Smooth muscle cell (in vitro differentiated cells): ENCODE measurements around the gene NDUFB5. TPM values are rescaled to one million over a fixed set of nuclear protein-coding genes. Genes with fewer than 3 reads are reported as not detected.

Source experiments
- DNase-seq: peaks from one replicate; lab custom pipeline; 2025; ENCODE audit not compliant: unreplicated experiment; lab: John Stamatoyannopoulos, UW
- H2AFZ ChIP-seq: fragments of 200-600 bp; sonication (generic); 2 replicates; pipeline ENCODE4 v1.6.0; 2016; ENCODE audit warnings: antibody characterized with exemption, low read depth, mild to moderate bottlenecking
- H3F3A ChIP-seq: fragments of 200-600 bp; sonication (generic); 2 replicates; pipeline ENCODE4 v1.6.0; 2017; ENCODE audit warnings: antibody characterized with exemption, low read depth
- H3K27ac ChIP-seq: fragments of 200-600 bp; sonication (generic); 2 replicates; pipeline ENCODE4 v1.5.1; 2016; ENCODE audit warnings: low read depth, mild to moderate bottlenecking
- H3K27me3 ChIP-seq: fragments of 200-600 bp; sonication (generic); 2 replicates; pipeline ENCODE4 v1.6.1; 2016; ENCODE audit warnings: low read depth, mild to moderate bottlenecking
- H3K36me3 ChIP-seq: fragments of 200-600 bp; sonication (generic); 2 replicates; pipeline ENCODE4 v1.5.1; 2016; ENCODE audit warnings: low read depth
- H3K4me1 ChIP-seq: fragments of 200-600 bp; sonication (generic); 2 replicates; pipeline ENCODE4 v1.5.1; 2016; ENCODE audit warnings: low read depth
- H3K4me2 ChIP-seq: fragments of 200-600 bp; sonication (generic); 2 replicates; pipeline ENCODE4 v1.6.0; 2016; ENCODE audit warnings: mild to moderate bottlenecking
- H3K4me3 ChIP-seq: fragments of 200-600 bp; sonication (generic); 2 replicates; pipeline ENCODE4 v1.5.1; 2016; ENCODE audit warnings: mild to moderate bottlenecking
- H3K79me2 ChIP-seq: fragments of 200-600 bp; sonication (generic); 2 replicates; pipeline ENCODE4 v1.6.0; 2016; ENCODE audit warnings: low read depth, mild to moderate bottlenecking
- H3K9ac ChIP-seq: fragments of 200-600 bp; sonication (generic); 2 replicates; pipeline ENCODE4 v1.6.0; 2016; ENCODE audit warnings: low read depth
- H3K9me3 ChIP-seq: fragments of 200-600 bp; sonication (generic); replicated peaks from 2 replicates; pipeline ENCODE4 v1.5.1; 2016; ENCODE audit warnings: low read depth
- H4K20me1 ChIP-seq: fragments of 200-600 bp; sonication (generic); 2 replicates; pipeline ENCODE4 v1.6.0; 2016; ENCODE audit warnings: low read depth
- WGBS: methylation state at CpG from one replicate; pipeline ENCODE4 v1.1.7; 2016; ENCODE audit warnings: low lambda C conversion rate; 5-methylcytosine and 5-hydroxymethylcytosine counted together
- polyA plus RNA-seq: library from polyadenylated mRNA; unstranded; fragments of >200 nt; fragmentation: Nextera tagmentation; extraction: Ambion mirVana; gene quantifications from 2 replicates; pipeline ENCODE4 v1.2.1, GENCODE V29; 2016
- total RNA-seq: library from RNA; depleted of rRNA; stranded (reverse); fragments of >200 nt; gene quantifications from 2 replicates; pipeline ENCODE4 v1.2.3, GENCODE V29; 2014
- TF ChIP-seq, protein P1 (sequence below): fragments of 200-600 bp; sonication (generic); IDR thresholded peaks from 2 replicates; pipeline ENCODE4 v1.5.1; 2017; ENCODE audit warnings: borderline replicate concordance, mild to moderate bottlenecking, antibody characterized with exemption; ENCODE audit not compliant: insufficient read depth, poor library complexity, severe bottlenecking

NDUFB5 gene
- total and polyA plus RNA-seq, 2 experiments from 2014 or later = 115 to 171 TPM

DNA sequence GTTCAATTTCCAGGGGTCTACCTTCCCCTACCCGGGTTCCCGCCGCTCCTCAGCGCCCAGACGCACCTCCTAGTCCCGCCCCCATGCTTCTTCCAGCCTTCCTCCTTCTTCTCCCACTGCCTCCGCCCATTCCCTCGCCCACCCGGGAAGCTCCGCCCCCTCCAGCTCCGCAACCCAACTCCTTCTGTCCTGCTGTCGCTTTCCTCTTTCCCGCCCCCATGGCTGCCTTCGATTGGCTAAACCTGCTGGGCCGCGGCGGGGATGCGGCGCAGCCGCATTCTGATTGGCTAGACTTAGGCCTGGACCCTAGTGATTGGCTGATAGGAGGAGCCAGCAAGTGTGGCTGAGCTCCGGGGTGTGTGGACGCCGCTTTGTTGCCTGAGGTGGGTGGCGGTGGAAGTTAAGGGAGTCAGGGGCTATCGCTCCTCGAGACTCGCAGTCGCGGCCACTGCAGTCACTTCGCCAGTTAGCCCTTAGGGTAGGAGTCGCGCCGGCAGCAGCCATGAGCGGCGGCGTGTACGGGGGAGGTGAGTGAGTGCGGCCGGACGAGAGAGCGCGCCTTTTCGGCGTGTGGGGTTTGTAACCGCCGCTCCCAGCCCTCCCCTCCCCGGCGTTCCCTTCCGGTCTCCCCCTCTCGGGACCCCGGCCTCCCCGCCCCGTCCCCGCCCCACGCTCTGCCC lies 41.9 kb upstream of the NDUFB5 start, which contains the start of gene ACTL6A:
ACTL6A (plus strand) TSS at position 336 of the 680 bp plus-strand sequence; CDS start at position 503, 167 bp downstream.
- Histone ChIP-seq H3K27ac (peak within 1 kb of the TSS; percentile 52), H3K4me1 (peaks cover 7% of the 10 kb centered on the region), H3K9me3 (no peaks in the 10 kb centered on the region), H3F3A (no peaks in the 10 kb centered on the region), H3K79me2 (peaks cover 38% of the 10 kb centered on the region), H3K36me3 (no peaks in the 10 kb centered on the region), H2AFZ (peak within 1 kb of the TSS; percentile 88), H3K9ac (peak within 1 kb of the TSS; percentile 68), H3K4me2 (peak within 1 kb of the TSS; percentile 91), H3K27me3 (no peaks in the 10 kb centered on the region), H3K4me3 (peak within 1 kb of the TSS; percentile 85), H4K20me1 (peaks cover 25% of the 10 kb centered on the region)
- TF ChIP-seq, protein P1, sequence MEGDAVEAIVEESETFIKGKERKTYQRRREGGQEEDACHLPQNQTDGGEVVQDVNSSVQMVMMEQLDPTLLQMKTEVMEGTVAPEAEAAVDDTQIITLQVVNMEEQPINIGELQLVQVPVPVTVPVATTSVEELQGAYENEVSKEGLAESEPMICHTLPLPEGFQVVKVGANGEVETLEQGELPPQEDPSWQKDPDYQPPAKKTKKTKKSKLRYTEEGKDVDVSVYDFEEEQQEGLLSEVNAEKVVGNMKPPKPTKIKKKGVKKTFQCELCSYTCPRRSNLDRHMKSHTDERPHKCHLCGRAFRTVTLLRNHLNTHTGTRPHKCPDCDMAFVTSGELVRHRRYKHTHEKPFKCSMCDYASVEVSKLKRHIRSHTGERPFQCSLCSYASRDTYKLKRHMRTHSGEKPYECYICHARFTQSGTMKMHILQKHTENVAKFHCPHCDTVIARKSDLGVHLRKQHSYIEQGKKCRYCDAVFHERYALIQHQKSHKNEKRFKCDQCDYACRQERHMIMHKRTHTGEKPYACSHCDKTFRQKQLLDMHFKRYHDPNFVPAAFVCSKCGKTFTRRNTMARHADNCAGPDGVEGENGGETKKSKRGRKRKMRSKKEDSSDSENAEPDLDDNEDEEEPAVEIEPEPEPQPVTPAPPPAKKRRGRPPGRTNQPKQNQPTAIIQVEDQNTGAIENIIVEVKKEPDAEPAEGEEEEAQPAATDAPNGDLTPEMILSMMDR = no peak
- DNase-seq = peak; percentile 95
- WGBS = under 1% methylated on average over 30 of the region's 55 CpGs

DNA sequence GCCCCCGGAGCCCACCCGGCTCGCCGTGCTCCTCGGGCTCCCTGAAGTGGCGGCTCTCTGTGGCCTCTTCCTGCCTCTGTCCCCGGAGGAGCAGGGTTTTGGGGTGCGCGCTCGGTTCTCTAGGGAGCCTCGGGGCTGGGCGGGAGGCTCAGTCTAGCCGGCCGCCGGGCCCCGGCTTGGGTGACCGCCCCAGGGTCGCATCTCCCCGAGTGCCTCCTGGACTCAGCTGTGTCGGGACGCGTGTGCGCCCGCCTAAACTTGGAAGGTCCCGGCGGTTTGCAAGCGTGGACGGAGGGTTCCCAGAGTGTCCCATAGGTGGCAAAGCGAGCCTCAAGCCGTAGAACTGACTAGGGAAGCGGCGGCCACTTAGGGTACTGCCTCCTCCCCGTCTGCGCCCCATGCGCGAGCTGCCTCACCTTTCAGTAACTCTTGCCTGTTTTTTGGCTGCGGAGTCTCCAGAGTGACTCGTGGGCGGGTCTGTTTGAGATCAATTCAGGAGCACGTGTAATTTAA lies 41.3 kb upstream of the NDUFB5 start:
- Histone ChIP-seq H3K4me2 (peak overlapping the region; percentile 91), H3K27me3 (no peaks in the 10 kb centered on the region), H3K36me3 (no peaks in the 10 kb centered on the region), H3K4me1 (peaks cover 7% of the 10 kb centered on the region), H4K20me1 (peaks cover 27% of the 10 kb centered on the region), H3K9me3 (no peaks in the 10 kb centered on the region), H3K27ac (peak overlapping the region; percentile 52), H3K9ac (peak overlapping the region; percentile 68), H3K79me2 (peaks cover 42% of the 10 kb centered on the region), H3F3A (no peaks in the 10 kb centered on the region), H3K4me3 (peak overlapping the region; percentile 85), H2AFZ (peak overlapping the region; percentile 73)
- WGBS = under 1% methylated on average over 31 of the region's 40 CpGs
- TF ChIP-seq, protein P1 = peak; percentile 34
- DNase-seq = peak; percentile 71

DNA sequence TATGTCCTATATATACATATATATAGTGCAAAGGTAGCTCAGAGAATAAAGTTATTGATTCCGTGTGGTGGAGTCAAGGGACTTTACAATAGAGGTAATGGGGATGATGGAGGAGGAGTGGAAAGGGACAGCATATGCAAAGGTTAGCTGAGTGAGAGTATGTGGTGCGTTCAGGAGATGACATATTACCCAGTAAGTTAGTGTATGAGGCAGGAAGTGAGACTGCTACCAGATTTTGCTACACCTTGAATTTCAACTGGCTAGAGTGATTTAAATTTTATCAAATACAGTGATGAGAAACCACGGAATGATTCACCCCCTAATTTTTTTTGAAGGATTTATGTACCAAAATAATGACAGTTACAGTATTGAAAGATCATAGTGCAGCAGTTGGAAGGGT lies 39.1 kb upstream of the NDUFB5 start:
- H3K27me3 ChIP-seq = no peaks in the 10 kb centered on the region
- no peak for DNase-seq
- no peak overlapping the region for H3K4me2 ChIP-seq
- H3K4me1 ChIP-seq = peaks cover 7% of the 10 kb centered on the region
- peaks cover 39% of the 10 kb centered on the region for H4K20me1 ChIP-seq
- H3K9ac ChIP-seq = no peak overlapping the region
- H3K79me2 ChIP-seq = peaks cover 47% of the 10 kb centered on the region
- H2AFZ ChIP-seq = no peak overlapping the region
- H3F3A ChIP-seq = no peaks in the 10 kb centered on the region
- TF ChIP-seq, protein P1 = no peak
- WGBS = 94% methylated on average over 3 of the region's 3 CpGs
- no peak overlapping the region for H3K27ac ChIP-seq
- H3K4me3 ChIP-seq = no peak overlapping the region
- no peaks in the 10 kb centered on the region for H3K9me3 ChIP-seq
- H3K36me3 ChIP-seq = peaks cover 5% of the 10 kb centered on the region
